ENCODE data around the gene YEATS4.

- TF ChIP-seq CTCF (IDR thresholded peaks at IDR 0.05; ENCODE audit: poor library complexity) (no peak), EZH2 (IDR thresholded peaks at IDR 0.05; ENCODE audit: borderline replicate concordance) (no peak)
These were observed 29.7 kb upstream of the YEATS4 start for GRCh38 chr12:69329669-69330428.
